GM06990 (cell line): Measurements from ENCODE around the gene FAM107B.

Experiments used
- DNase-seq: peaks from one replicate; pipeline ENCODE4 v3.0.0-alpha.2; 2011; ENCODE audit not compliant: insufficient read length; ENCODE audit errors: extremely low read depth
- H3K27me3 ChIP-seq: replicated peaks from 2 replicates; pipeline ENCODE4 v1.6.0; 2011; ENCODE audit warnings: low read length; ENCODE audit not compliant: control insufficient read depth, insufficient read depth
- H3K36me3 ChIP-seq: 2 replicates; pipeline ENCODE4 v1.5.1; 2011; ENCODE audit warnings: low read length; ENCODE audit not compliant: control insufficient read depth, insufficient read depth
- H3K4me3 ChIP-seq: replicated peaks from 2 replicates; pipeline ENCODE4 v1.5.1; 2011; ENCODE audit warnings: low read depth, mild to moderate bottlenecking, control low read depth, low read length
- CTCF ChIP-seq: IDR thresholded peaks from 2 replicates; pipeline ENCODE4 v1.5.1; 2011; ENCODE audit warnings: low read length, control low read depth, mild to moderate bottlenecking, inconsistent platforms; ENCODE audit not compliant: insufficient read depth, poor library complexity, severe bottlenecking

Gene FAM107B

GRCh38 chr10:14518149-14518548 is 256.5 kb downstream of the FAM107B start:
- no peaks in the 10 kb centered on the region for H3K27me3 ChIP-seq
- peaks cover 7% of the 10 kb centered on the region for H3K36me3 ChIP-seq
- no peak for DNase-seq
- no peak overlapping the region for H3K4me3 ChIP-seq
- TF ChIP-seq CTCF: no peak

- Histone ChIP-seq H3K4me3 (no peak overlapping the region), H3K36me3 (no peaks in the 10 kb centered on the region; the same call in 1 of the 2 replicates), H3K27me3 (no peaks in the 10 kb centered on the region)
- TF ChIP-seq CTCF: no peak
- no peak for DNase-seq
These were observed 261.6 kb downstream of the FAM107B start for GRCh38 chr10:14513123-14513522.

- H3K4me3 ChIP-seq: no peak overlapping the region
- TF ChIP-seq CTCF: no peak
- DNase-seq: no peak
- no peaks in the 10 kb centered on the region; the same call in 1 of the 2 replicates for H3K36me3 ChIP-seq
- H3K27me3 ChIP-seq: no peaks in the 10 kb centered on the region
These were observed 264.4 kb downstream of the FAM107B start for GRCh38 chr10:14510346-14510745.

- H3K27me3 ChIP-seq: no peaks in the 10 kb centered on the region
- H3K4me3 ChIP-seq: no peak overlapping the region
- H3K36me3 ChIP-seq: no peaks in the 10 kb centered on the region; the same call in 1 of the 2 replicates
- no peak for DNase-seq
- no peak for TF ChIP-seq CTCF
These were observed 266.0 kb downstream of the FAM107B start for GRCh38 chr10:14508725-14509124.

- DNase-seq: no peak
- Histone ChIP-seq H3K36me3 (no peaks in the 10 kb centered on the region; the same call in 1 of the 2 replicates), H3K4me3 (no peak overlapping the region), H3K27me3 (no peaks in the 10 kb centered on the region)
- TF ChIP-seq CTCF: no peak
These were observed 266.9 kb downstream of the FAM107B start for GRCh38 chr10:14507781-14508180.

GRCh38 chr10:14507176-14507575 is 267.5 kb downstream of the FAM107B start:
- no peaks in the 10 kb centered on the region; the same call in 1 of the 2 replicates for H3K36me3 ChIP-seq
- H3K4me3 ChIP-seq: no peak overlapping the region
- H3K27me3 ChIP-seq: no peaks in the 10 kb centered on the region
- DNase-seq: no peak
- TF ChIP-seq CTCF: no peak
